Measurements from ENCODE around the gene ELOA. TPM values are rescaled to one million over a fixed set of nuclear protein-coding genes. Genes with fewer than 3 reads are reported as not detected.
"Not testable (repeated sequence)": the region's sequence is repeated elsewhere in the genome, so short reads cannot be mapped to it uniquely, and the experiment has no call there.

ELOA gene
- total RNA-seq, 4 donors from 2014 or later, result 26.3 to 43.7 (median 31.2) TPM

DNA sequence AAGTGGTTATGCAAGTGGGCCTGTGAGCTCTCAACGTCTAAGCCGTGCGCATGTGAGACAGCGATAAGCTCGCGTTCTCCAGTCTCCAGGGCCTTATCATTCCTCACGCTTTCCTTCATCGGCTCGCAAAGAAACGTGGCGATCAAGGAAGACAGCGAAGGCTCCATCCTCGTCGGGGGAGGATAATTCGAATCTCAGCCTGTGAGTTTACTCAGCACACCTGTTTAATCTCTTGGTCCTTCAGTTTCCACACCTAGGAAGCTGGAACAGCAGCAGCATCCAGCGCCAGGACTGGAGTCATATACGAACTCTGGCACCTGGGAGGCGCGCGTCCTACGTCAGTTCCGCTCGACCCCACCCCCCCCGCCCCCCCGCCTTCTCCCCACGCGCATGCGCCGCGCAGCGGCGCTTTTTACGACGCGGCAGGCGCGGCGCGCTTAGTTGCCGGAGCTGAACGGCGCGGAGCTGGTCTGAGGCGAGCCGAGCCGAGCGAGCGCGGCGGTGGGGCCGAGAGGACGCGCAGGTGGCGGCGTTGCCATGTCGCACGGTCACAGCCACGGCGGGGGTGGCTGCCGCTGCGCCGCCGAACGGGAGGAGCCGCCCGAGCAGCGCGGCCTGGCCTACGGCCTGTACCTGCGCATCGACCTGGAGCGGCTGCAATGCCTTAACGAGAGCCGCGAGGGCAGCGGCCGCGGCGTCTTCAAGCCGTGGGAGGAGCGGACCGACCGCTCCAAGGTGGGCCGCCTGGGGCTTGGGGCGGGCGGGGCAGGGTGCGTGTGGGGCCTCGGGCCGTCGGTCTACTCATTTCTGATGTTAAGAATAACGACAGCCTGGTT, 34.9 kb downstream of the ELOA start, which contains the start of gene PITHD1:
TSS of gene PITHD1 (plus strand) at position 440 of the 836 bp plus-strand sequence. CDS start at position 538, 98 bp downstream.
- peak; percentile 74 to 92 (median 91) for DNase-seq
- Histone ChIP-seq H3K9me3 (no peaks in the 10 kb centered on the region), H3K4me3 (peak within 1 kb of the TSS; percentile 71 to 98 (median 83)), H3K27ac (peak within 1 kb of the TSS; percentile 89 to 94 (median 92)), H3K27me3 (no peaks in the 10 kb centered on the region), H3K36me3 (peaks cover 0 to 13% (median 0%) of the 10 kb centered on the region in 3 donors), H3K4me1 (peaks cover 0 to 31% (median 2%) of the 10 kb centered on the region in 4 donors)
- peak; percentile 80 to 88 for TF ChIP-seq POLR2A (IDR thresholded peaks at IDR 0.05)
- TF ChIP-seq, protein P1, sequence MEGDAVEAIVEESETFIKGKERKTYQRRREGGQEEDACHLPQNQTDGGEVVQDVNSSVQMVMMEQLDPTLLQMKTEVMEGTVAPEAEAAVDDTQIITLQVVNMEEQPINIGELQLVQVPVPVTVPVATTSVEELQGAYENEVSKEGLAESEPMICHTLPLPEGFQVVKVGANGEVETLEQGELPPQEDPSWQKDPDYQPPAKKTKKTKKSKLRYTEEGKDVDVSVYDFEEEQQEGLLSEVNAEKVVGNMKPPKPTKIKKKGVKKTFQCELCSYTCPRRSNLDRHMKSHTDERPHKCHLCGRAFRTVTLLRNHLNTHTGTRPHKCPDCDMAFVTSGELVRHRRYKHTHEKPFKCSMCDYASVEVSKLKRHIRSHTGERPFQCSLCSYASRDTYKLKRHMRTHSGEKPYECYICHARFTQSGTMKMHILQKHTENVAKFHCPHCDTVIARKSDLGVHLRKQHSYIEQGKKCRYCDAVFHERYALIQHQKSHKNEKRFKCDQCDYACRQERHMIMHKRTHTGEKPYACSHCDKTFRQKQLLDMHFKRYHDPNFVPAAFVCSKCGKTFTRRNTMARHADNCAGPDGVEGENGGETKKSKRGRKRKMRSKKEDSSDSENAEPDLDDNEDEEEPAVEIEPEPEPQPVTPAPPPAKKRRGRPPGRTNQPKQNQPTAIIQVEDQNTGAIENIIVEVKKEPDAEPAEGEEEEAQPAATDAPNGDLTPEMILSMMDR (IDR thresholded peaks at IDR 0.05), result no peak

DNA sequence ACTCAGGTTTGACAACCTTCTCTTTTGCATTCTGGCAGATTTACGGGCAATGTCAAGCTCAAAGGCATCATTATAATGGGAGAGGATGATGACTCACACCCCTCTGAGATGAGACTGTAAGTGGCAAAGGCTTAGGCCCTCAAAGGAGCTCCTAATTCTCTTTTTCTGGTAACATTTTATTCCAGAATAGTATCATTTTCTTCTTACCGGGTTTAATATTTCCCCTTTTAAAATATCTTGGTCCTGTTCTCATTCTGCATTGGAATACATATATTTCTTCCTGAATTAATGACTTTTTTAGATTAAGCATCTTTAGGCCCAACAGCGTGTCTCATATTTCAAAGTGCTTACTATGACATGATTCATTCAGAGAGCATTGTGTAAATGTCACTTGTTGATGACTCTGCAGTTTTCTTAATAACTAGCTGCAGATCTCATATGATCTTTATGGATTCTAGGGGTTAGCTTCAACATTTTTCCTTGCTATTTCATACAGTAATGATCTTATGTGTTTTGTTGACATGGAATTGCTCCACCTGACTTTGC, 36.6 kb downstream of the ELOA start:
- Histone ChIP-seq H3K27me3 (no peaks in the 10 kb centered on the region), H3K36me3 (peaks cover 0 to 26% (median 0%) of the 10 kb centered on the region in 3 donors), H3K9me3 (no peaks in the 10 kb centered on the region), H3K4me1 (peaks cover 0 to 31% (median 2%) of the 10 kb centered on the region in 4 donors), H3K27ac (no peak overlapping the region), H3K4me3 (no peak overlapping the region)
- DNase-seq, result no peak
- no peak for TF ChIP-seq POLR2A (IDR thresholded peaks at IDR 0.05)
- TF ChIP-seq, protein P1 (IDR thresholded peaks at IDR 0.05), result no peak

DNA sequence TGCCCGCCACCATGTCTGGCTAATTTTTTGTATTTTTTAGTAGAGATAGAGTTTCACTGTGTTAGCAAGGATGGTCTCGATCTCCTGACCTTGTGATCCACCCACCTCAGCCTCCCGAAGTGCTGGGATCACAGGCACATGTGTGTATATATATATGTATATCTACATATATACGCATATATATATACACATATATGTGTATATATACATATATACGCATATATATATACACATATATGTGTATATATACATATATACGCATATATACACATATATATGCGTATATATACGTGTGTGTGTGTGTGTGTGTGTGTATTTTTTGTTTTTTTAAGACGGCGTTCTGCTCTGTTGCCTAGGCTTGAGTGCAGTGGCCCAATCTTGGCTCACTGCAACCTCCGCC, 39.9 kb downstream of the ELOA start:
- H3K9me3 ChIP-seq, H3K27ac ChIP-seq, H3K27me3 ChIP-seq, DNase-seq, H3K4me3 ChIP-seq: not testable (repeated sequence)
- Histone ChIP-seq H3K36me3 (peaks cover 0 to 59% (median 3%) of the 10 kb centered on the region in 3 donors), H3K4me1 (peaks cover 0 to 17% (median 2%) of the 10 kb centered on the region in 4 donors)

DNA sequence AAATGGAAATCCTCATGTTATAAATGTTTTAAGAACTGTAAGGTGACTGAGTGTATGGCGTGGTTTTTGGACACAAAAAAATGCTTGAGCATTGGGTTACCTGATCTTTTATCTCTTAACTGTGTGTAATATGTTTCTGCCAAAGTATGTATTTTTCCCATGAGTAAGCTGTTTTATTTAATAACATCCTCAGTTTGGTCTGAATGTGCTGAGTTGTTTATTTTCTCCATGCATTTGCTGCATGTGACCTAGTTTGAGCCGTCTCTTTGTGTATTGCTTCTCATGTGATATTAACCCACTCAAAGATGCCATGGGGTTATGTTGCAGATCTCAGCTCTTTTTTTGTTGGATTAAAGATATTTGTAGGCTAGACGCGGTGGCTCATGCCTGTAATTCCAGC, 41.6 kb downstream of the ELOA start:
- Histone ChIP-seq H3K27me3 (no peaks in the 10 kb centered on the region), H3K27ac (no peak overlapping the region), H3K9me3 (no peaks in the 10 kb centered on the region), H3K4me3 (no peak overlapping the region), H3K36me3 (peaks cover 0 to 65% (median 3%) of the 10 kb centered on the region in 3 donors), H3K4me1 (peaks cover 0 to 5% (median 1%) of the 10 kb centered on the region in 4 donors)
- TF ChIP-seq POLR2A (IDR thresholded peaks at IDR 0.05), result no peak
- TF ChIP-seq, protein P1 (IDR thresholded peaks at IDR 0.05), result no peak
- DNase-seq, result no peak

DNA sequence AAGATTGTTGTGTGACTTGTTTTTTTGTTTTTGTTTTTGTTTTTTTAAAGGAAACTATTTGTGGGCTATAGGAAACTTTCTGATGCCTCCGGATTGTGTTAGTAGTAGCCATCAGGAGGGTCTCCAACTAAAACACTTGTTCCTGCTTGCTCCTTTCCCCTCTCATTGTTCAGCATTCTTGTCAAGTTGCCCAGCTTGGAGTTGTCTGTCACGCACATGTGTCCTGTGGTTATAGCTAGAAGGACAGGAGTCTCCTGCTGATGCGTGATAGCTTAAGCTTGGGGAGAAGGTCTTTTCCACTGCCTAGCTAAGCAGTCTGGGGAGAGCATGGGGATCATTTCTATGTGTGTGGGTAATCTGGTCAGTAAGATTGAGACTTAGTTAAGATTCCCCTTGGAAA, 44.4 kb downstream of the ELOA start:
- H3K4me3 ChIP-seq, result no peak overlapping the region
- peaks cover 0 to 53% (median 3%) of the 10 kb centered on the region in 3 donors for H3K36me3 ChIP-seq
- H3K4me1 ChIP-seq, result peaks cover 5 to 17% (median 9%) of the 10 kb centered on the region in 4 donors
- no peak for TF ChIP-seq POLR2A (IDR thresholded peaks at IDR 0.05)
- TF ChIP-seq, protein P1 (IDR thresholded peaks at IDR 0.05), result no peak
- no peaks in the 10 kb centered on the region for H3K9me3 ChIP-seq
- no peaks in the 10 kb centered on the region for H3K27me3 ChIP-seq
- no peak for DNase-seq
- no peak overlapping the region for H3K27ac ChIP-seq

DNA sequence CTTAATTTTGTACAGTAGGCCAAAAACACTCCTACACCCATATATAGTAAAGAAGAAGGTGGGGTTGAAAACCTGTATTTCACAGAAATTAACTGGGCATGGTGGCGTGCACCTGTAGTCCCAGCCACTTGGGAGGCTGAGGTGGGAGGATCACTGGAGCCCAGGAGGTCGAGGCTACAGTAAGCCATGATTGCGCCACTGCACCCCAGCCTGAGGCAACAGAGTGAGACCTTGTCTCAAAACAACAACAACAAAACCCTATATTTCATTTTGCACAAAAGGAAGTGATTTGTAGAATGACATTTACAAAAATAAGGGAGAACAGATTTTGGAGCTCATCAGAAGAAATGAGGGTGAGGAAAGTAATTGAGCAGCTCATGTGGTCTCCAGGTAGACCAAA, 45.4 kb downstream of the ELOA start:
- DNase-seq, result no peak

More for the DNA sequence above, 45.4 kb downstream of the ELOA start:
- H3K4me1 ChIP-seq, result peaks cover 5 to 27% (median 10%) of the 10 kb centered on the region in 4 donors
- TF ChIP-seq, protein P1 (IDR thresholded peaks at IDR 0.05), result no peak
- TF ChIP-seq POLR2A (IDR thresholded peaks at IDR 0.05), result no peak
- no peaks in the 10 kb centered on the region for H3K9me3 ChIP-seq
- no peak overlapping the region for H3K4me3 ChIP-seq
- no peaks in the 10 kb centered on the region for H3K27me3 ChIP-seq
- no peak overlapping the region for H3K27ac ChIP-seq
- peaks cover 0 to 58% (median 3%) of the 10 kb centered on the region in 3 donors for H3K36me3 ChIP-seq

Data from Peyer's patch (tissue), 4 donors.